ENCODE measurements around the gene MVB12A.

- TF ChIP-seq POLR2A (IDR thresholded peaks at IDR 0.05; ENCODE audit: low read length) (no peak), PBX3 (IDR thresholded peaks at IDR 0.05) (no peak)
Measured at GRCh38 chr19:17471410-17472125, 51.7 kb downstream of the MVB12A start.
